NCI-H2107 (cell line): ENCODE measurements around the gene KIF5C.

Experiments used
- DNase-seq: peaks from one replicate; lab custom pipeline; 2025; lab: John Stamatoyannopoulos, UW

The KIF5C gene

GRCh38 chr2:148924514-148925178 lies 49.6 kb downstream of the KIF5C start:
- DNase-seq: no peak

GRCh38 chr2:148926291-148926961 lies 51.4 kb downstream of the KIF5C start:
- no peak for DNase-seq

- DNase-seq: no peak
Measured at GRCh38 chr2:148926981-148927401, 52.0 kb downstream of the KIF5C start.

GRCh38 chr2:148928395-148928794 lies 53.4 kb downstream of the KIF5C start:
- DNase-seq: no peak

GRCh38 chr2:148930046-148930775 lies 55.2 kb downstream of the KIF5C start:
- peak; percentile 55 for DNase-seq

- no peak for DNase-seq
Measured at GRCh38 chr2:148932536-148932935, 57.5 kb downstream of the KIF5C start.

GRCh38 chr2:148933456-148933855 lies 58.4 kb downstream of the KIF5C start:
- DNase-seq: no peak

- no peak for DNase-seq
Measured at GRCh38 chr2:148935791-148936190, 60.8 kb downstream of the KIF5C start.

- no peak for DNase-seq
Measured at GRCh38 chr2:148936857-148937450, 61.9 kb downstream of the KIF5C start.

- no peak for DNase-seq
Measured at GRCh38 chr2:148939271-148939670, 64.2 kb downstream of the KIF5C start.

GRCh38 chr2:148943097-148943496 lies 68.1 kb downstream of the KIF5C start:
- no peak for DNase-seq

GRCh38 chr2:148944536-148944935 lies 69.5 kb downstream of the KIF5C start:
- DNase-seq: no peak

- no peak for DNase-seq
Measured at GRCh38 chr2:148947299-148947698, 72.3 kb downstream of the KIF5C start.

- no peak for DNase-seq
Measured at GRCh38 chr2:148948868-148949267, 73.8 kb downstream of the KIF5C start.

GRCh38 chr2:148949348-148949747 lies 74.3 kb downstream of the KIF5C start:
- no peak for DNase-seq

- DNase-seq: no peak
Measured at GRCh38 chr2:148952621-148953020, 77.6 kb downstream of the KIF5C start.

- DNase-seq: no peak
Measured at GRCh38 chr2:148953426-148953825, 78.4 kb downstream of the KIF5C start.

GRCh38 chr2:148954536-148954935 lies 79.5 kb downstream of the KIF5C start:
- no peak for DNase-seq

- DNase-seq: no peak
Measured at GRCh38 chr2:148955798-148956197, 80.8 kb downstream of the KIF5C start.

- DNase-seq: no peak
Measured at GRCh38 chr2:148957023-148957422, 82.0 kb downstream of the KIF5C start.

GRCh38 chr2:148959745-148960144 lies 84.7 kb downstream of the KIF5C start:
- no peak for DNase-seq

- DNase-seq: no peak
Measured at GRCh38 chr2:148960483-148960882, 85.5 kb downstream of the KIF5C start.

GRCh38 chr2:148963461-148963860 lies 88.4 kb downstream of the KIF5C start:
- no peak for DNase-seq
